ENCODE data around the gene SLC25A26. TPM values are rescaled to one million over a fixed set of nuclear protein-coding genes. Genes with fewer than 3 reads are reported as not detected.

Gene SLC25A26
- total and polyA plus RNA-seq, 8 donors, result 5.1 to 13.6 (median 9.9) TPM

DNA sequence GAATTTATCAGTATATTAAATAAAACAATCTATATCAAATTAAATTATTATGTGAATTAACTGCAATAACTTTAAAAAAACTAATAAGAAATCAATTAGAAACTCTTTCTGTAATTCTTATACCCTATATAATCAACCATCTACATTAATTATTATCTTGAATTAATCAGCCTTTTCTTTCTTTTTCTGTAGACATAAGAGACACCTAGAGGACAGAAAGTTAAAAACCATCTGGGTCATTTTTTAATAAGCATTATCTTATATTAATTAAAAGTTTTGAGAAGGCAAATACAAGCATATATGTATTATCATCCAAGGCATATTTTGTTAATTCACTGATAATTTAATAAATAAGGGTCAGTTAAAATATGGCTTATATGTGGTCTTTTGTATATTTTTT is 24.2 kb upstream of the SLC25A26 start:
- intact Hi-C loops (cut with DNase I), result no loop called here
- H3K9me3 ChIP-seq, result no peaks in the 10 kb centered on the region
- no peaks in the 10 kb centered on the region for H3K4me1 ChIP-seq
- TF ChIP-seq, protein P1, sequence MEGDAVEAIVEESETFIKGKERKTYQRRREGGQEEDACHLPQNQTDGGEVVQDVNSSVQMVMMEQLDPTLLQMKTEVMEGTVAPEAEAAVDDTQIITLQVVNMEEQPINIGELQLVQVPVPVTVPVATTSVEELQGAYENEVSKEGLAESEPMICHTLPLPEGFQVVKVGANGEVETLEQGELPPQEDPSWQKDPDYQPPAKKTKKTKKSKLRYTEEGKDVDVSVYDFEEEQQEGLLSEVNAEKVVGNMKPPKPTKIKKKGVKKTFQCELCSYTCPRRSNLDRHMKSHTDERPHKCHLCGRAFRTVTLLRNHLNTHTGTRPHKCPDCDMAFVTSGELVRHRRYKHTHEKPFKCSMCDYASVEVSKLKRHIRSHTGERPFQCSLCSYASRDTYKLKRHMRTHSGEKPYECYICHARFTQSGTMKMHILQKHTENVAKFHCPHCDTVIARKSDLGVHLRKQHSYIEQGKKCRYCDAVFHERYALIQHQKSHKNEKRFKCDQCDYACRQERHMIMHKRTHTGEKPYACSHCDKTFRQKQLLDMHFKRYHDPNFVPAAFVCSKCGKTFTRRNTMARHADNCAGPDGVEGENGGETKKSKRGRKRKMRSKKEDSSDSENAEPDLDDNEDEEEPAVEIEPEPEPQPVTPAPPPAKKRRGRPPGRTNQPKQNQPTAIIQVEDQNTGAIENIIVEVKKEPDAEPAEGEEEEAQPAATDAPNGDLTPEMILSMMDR (IDR thresholded peaks at IDR 0.05), result no peak
- H3K27me3 ChIP-seq, result no peaks in the 10 kb centered on the region
- H3K36me3 ChIP-seq, result no peaks in the 10 kb centered on the region
- H3K4me3 ChIP-seq, result no peak overlapping the region
- no peak overlapping the region for H3K27ac ChIP-seq
- ATAC-seq (no peak), FAIRE-seq (no peak), DNase-seq (no peak)

GRCh38 chr3:66198437-66199088 is 22.2 kb upstream of the SLC25A26 start:
- Histone ChIP-seq H3K27me3 (no peaks in the 10 kb centered on the region), H3K27ac (no peak overlapping the region), H3K4me3 (no peak overlapping the region), H3K9me3 (no peaks in the 10 kb centered on the region), H3K4me1 (no peaks in the 10 kb centered on the region), H3K36me3 (no peaks in the 10 kb centered on the region)
- no peak for DNase-seq
- intact Hi-C loops (cut with DNase I), result no loop called here
- WGBS, 2 donors, result 71 to 79% methylated on average over 7 of the region's 7 CpGs
- TF ChIP-seq, protein P1 (IDR thresholded peaks at IDR 0.05), result no peak
- no peak for FAIRE-seq
- no peak for ATAC-seq

DNA sequence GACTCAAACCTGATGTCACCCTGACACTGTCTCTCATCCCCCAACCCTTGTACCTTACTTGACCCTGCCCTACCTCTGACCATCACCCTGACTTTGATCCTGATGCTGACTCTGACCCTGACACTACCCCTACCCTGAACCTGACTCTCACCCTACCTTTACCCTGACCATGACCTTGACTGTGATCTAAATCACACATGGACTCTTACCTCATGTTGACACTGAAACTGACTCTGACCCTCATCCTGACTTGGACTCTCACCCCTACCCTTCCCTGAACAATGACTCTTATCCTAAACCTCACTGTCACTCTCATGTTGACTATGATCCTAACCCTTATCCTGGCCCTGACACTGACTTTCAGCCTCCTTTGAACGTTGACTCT is 21.7 kb upstream of the SLC25A26 start:
- H3K27me3 ChIP-seq, result no peaks in the 10 kb centered on the region
- FAIRE-seq (no peak), DNase-seq (no peak), ATAC-seq (no peak)
- no peaks in the 10 kb centered on the region for H3K36me3 ChIP-seq
- WGBS, 2 donors, result 57 to 76% methylated on average over 1 of the region's 1 CpG
- TF ChIP-seq, protein P1 (IDR thresholded peaks at IDR 0.05), result no peak
- H3K4me1 ChIP-seq, result no peaks in the 10 kb centered on the region
- intact Hi-C loops (cut with DNase I), result no loop called here
- no peaks in the 10 kb centered on the region for H3K9me3 ChIP-seq
- H3K4me3 ChIP-seq, result no peak overlapping the region
- no peak overlapping the region for H3K27ac ChIP-seq

DNA sequence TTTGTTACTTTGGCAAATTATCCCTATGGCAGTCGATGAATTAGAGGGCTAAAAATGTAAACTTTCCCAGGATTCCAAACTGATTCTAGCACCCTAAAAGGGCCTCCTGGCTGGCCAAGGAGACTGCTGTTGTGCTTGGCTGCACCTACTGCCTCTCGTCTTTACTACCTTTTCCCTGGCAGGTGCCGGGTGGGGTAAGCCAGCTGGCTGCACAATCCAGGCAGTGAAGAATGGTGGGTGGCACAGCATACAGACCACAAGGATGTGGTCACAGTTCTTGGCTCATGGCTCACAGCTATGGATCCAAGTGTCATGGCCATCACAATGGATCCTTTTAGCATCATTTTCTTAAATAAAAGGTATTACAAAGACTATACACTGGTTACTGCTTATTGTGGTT is 20.7 kb upstream of the SLC25A26 start:
- Histone ChIP-seq H3K36me3 (no peaks in the 10 kb centered on the region), H3K27ac (no peak overlapping the region), H3K4me1 (no peaks in the 10 kb centered on the region), H3K9me3 (no peaks in the 10 kb centered on the region), H3K4me3 (no peak overlapping the region), H3K27me3 (no peaks in the 10 kb centered on the region)
- intact Hi-C loops (cut with DNase I), result no loop called here
- WGBS, 2 donors, result 34 to 40% methylated on average over 3 of the region's 3 CpGs
- FAIRE-seq, result no peak
- TF ChIP-seq, protein P1 (IDR thresholded peaks at IDR 0.05), result no peak
- ATAC-seq, result no peak
- no peak for DNase-seq

DNA sequence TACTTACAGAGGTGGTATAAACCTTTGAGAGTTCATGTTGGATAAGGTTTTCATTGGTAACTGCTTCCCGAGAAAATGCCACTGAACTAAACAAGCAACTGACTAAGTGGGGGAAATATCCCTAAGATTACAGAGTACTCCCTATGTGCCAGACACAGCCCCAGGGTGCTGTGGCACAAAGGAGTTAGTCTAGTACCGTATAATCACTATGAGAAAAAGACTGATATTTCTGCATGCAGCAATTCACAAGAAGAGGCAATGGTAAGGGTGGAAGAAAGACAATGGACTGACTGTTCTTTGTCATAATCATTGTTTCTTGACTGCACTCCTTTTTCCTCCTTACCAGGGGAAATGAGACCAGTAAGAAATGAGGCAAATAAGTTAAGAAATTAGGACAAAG is 20.0 kb upstream of the SLC25A26 start:
- no peak overlapping the region for H3K27ac ChIP-seq
- H3K9me3 ChIP-seq, result no peaks in the 10 kb centered on the region
- no peaks in the 10 kb centered on the region for H3K27me3 ChIP-seq
- intact Hi-C loops (cut with DNase I), result no loop called here
- FAIRE-seq (no peak), ATAC-seq (no peak), DNase-seq (no peak)
- no peaks in the 10 kb centered on the region for H3K4me1 ChIP-seq
- no peaks in the 10 kb centered on the region for H3K36me3 ChIP-seq
- H3K4me3 ChIP-seq, result no peak overlapping the region
- WGBS, 2 donors, result 70 to 72% methylated on average over 2 of the region's 2 CpGs
- TF ChIP-seq, protein P1 (IDR thresholded peaks at IDR 0.05), result no peak

Data from pancreas (tissue), 10 donors.